Muscle layer of colon (tissue), 2 donors: ENCODE results near the gene ABHD4.
A peak's percentile ranks its signal among the peaks of the same experiment; 100 is the strongest.

Source experiments
- H3K27ac ChIP-seq: one replicate; pipeline ENCODE4 v1.7.0; 2013; ENCODE audit warnings: low read depth, mild to moderate bottlenecking, low read length, moderate library complexity
- H3K27me3 ChIP-seq, 2 donors: one replicate each; pipeline ENCODE4 v1.7.0; 2013; ENCODE audit warnings: low read length in 2 of 2, mild to moderate bottlenecking in 2 of 2; ENCODE audit not compliant: insufficient read depth in 2 of 2, control insufficient read depth in 1 of 2
- H3K36me3 ChIP-seq: one replicate; pipeline ENCODE4 v1.7.0; 2013; ENCODE audit warnings: mild to moderate bottlenecking, low read length; ENCODE audit not compliant: insufficient read depth
- H3K4me1 ChIP-seq: one replicate; pipeline ENCODE4 v1.7.0; 2013; ENCODE audit warnings: mild to moderate bottlenecking, low read length; ENCODE audit not compliant: insufficient read depth
- H3K4me3 ChIP-seq, 2 donors: one replicate each; pipeline ENCODE4 v1.7.0; 2013; ENCODE audit warnings: low read length in 2 of 2, low read depth in 1 of 2, mild to moderate bottlenecking in 1 of 2, moderate library complexity in 1 of 2
- H3K9ac ChIP-seq: one replicate; pipeline ENCODE4 v1.7.0; 2013; ENCODE audit warnings: low read length
- H3K9me3 ChIP-seq: one replicate; pipeline ENCODE4 v1.7.0; 2013; ENCODE audit warnings: mild to moderate bottlenecking, low read length
- donor health status: abdominal sarcoma.
- donor health status: Adenocarcinoma of cecum.

Gene ABHD4

GRCh38 chr14:22555384-22556011 lies 42.6 kb upstream of the ABHD4 start:
- H3K4me1 ChIP-seq, result peaks cover 11% of the 10 kb centered on the region
- H3K27ac ChIP-seq, result no peak overlapping the region
- no peaks in the 10 kb centered on the region for H3K9me3 ChIP-seq
- no peak overlapping the region for H3K9ac ChIP-seq
- no peak overlapping the region for H3K4me3 ChIP-seq
- no peaks in the 10 kb centered on the region for H3K27me3 ChIP-seq
- H3K36me3 ChIP-seq, result no peaks in the 10 kb centered on the region

DNA sequence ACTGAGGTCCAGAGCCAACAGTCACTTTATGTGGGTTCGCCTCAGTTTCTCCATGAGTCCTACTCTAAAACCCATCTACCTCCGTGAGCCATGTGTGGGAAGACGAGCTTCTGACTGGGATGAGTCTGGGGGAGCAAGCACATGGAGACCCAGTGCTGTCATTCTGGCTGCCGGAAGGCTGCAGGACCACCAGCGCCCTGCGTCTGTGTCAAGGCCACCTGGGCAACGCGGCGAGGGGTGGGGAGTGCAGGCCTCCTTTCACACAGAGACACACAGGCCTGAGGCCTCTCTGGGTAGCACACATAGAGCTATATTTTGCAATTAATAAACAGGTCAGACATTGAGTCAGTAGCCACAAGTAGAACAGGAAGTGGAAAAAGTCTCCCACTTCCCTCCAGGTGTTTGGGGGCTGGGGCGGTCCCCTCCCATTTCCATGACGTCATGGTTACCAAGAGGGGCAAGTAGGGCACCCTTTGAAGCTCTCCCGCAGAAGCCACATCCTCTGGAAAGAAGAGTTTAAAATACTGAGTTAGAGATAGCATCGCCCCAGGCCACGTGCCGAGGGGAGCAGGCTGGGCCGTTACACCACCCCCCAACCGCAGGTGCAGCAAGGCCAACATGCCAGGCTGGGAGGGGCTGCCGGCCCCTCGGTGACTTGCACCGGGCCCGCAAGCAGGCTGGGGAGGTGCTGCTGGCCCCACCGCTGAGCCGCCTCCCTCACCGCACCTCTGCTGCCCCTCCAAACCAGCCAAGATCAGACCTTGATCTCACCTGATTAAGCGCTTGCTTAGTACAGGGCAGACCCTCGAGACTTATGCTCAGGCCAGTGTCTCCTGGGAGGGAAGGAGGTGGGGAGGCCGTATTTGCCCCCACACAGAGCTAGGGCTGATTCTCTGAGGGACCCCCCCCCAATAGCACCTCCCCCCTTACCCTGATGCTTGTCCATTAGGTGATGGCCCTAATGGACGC lies 41.8 kb upstream of the ABHD4 start:
- H3K4me3 ChIP-seq, result peak overlapping the region; percentile 29 to 64
- no peaks in the 10 kb centered on the region for H3K36me3 ChIP-seq
- peaks cover 6% of the 10 kb centered on the region for H3K4me1 ChIP-seq
- H3K9me3 ChIP-seq, result no peaks in the 10 kb centered on the region
- H3K27ac ChIP-seq, result peak overlapping the region; percentile 12
- H3K27me3 ChIP-seq, result no peaks in the 10 kb centered on the region
- peak overlapping the region; percentile 33 for H3K9ac ChIP-seq

DNA sequence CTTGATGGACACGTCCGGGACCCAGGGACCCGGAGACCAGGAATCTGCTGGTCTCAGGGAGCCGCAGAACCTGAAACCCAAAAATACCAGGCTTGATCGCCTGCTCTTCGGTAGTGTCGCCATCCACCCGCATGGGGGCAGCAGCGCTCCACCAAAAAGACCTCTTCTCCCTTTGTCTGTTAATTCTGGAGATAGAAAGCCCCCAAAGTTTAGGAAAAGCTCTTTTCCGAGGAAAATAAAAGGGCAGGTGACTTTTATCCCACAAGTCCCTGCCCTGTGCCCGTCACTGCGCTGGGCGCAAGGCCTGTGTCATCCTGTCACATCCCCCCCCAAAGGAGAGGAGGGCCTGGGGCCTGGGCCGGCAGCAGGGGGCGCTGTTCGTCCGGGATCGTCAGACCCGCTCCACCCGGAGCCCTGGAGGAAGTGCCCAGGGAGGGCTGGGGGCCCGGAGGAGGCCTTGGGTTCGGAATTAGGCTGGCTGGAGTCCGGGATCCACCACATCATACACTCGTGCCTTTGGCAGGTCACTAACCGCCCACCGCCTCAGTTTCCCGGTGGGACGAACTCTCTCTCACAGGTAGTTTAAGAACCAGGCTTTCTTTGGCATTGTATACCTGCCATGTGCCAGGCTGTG lies 41.0 kb upstream of the ABHD4 start:
- Histone ChIP-seq H3K9ac (peak overlapping the region; percentile 33), H3K27me3 (no peaks in the 10 kb centered on the region), H3K27ac (peak overlapping the region; percentile 12), H3K4me3 (peak overlapping the region; percentile 29 to 64), H3K4me1 (peaks cover 6% of the 10 kb centered on the region), H3K9me3 (no peaks in the 10 kb centered on the region), H3K36me3 (no peaks in the 10 kb centered on the region)

DNA sequence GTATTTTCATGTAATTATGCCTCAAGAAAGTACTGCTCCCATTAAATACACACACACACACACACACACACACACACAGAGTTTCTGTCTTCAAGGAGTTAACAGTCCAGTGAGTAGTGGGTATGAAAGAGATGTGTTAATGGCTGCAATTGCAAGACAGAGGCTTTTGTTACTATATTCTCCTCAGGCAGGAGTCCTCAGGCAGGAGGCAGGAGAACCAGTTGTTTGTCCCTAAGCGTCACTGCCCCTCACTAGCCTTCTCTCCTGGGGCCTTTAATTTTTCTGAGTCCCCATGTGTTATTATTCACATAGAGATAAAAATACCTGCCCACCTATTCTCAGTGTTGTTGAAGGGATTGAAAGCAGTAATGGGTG lies 40.3 kb upstream of the ABHD4 start:
- peaks cover 6% of the 10 kb centered on the region for H3K4me1 ChIP-seq
- H3K9ac ChIP-seq, result peak overlapping the region; percentile 16
- H3K27me3 ChIP-seq, result no peaks in the 10 kb centered on the region
- no peak overlapping the region for H3K27ac ChIP-seq
- H3K9me3 ChIP-seq, result no peaks in the 10 kb centered on the region
- no peak overlapping the region for H3K4me3 ChIP-seq
- no peaks in the 10 kb centered on the region for H3K36me3 ChIP-seq

- Histone ChIP-seq H3K36me3 (no peaks in the 10 kb centered on the region), H3K9me3 (no peaks in the 10 kb centered on the region), H3K4me3 (no peak overlapping the region), H3K9ac (peak overlapping the region; percentile 16), H3K4me1 (peaks cover 6% of the 10 kb centered on the region), H3K27ac (no peak overlapping the region), H3K27me3 (no peaks in the 10 kb centered on the region)
Observed at GRCh38 chr14:22558221-22558913, 39.7 kb upstream of the ABHD4 start.

- Histone ChIP-seq H3K36me3 (peaks cover 6% of the 10 kb centered on the region), H3K4me3 (no peak overlapping the region), H3K27ac (no peak overlapping the region), H3K27me3 (no peaks in the 10 kb centered on the region), H3K9ac (no peak overlapping the region), H3K4me1 (peaks cover 12% of the 10 kb centered on the region), H3K9me3 (no peaks in the 10 kb centered on the region)
Observed at GRCh38 chr14:22559041-22559440, 39.1 kb upstream of the ABHD4 start.

GRCh38 chr14:22560662-22561365 lies 37.3 kb upstream of the ABHD4 start:
- Histone ChIP-seq H3K4me1 (peaks cover 22% of the 10 kb centered on the region), H3K9ac (no peak overlapping the region), H3K4me3 (no peak overlapping the region), H3K27me3 (no peaks in the 10 kb centered on the region), H3K27ac (no peak overlapping the region), H3K36me3 (peaks cover 13% of the 10 kb centered on the region), H3K9me3 (no peaks in the 10 kb centered on the region)

GRCh38 chr14:22561366-22561660 lies 36.8 kb upstream of the ABHD4 start:
- Histone ChIP-seq H3K9ac (no peak overlapping the region), H3K9me3 (no peaks in the 10 kb centered on the region), H3K27ac (no peak overlapping the region), H3K4me1 (peaks cover 22% of the 10 kb centered on the region), H3K4me3 (no peak overlapping the region), H3K36me3 (peaks cover 13% of the 10 kb centered on the region), H3K27me3 (no peaks in the 10 kb centered on the region)

- Histone ChIP-seq H3K36me3 (peaks cover 13% of the 10 kb centered on the region), H3K4me1 (peaks cover 22% of the 10 kb centered on the region), H3K4me3 (no peak overlapping the region), H3K9ac (no peak overlapping the region), H3K27me3 (no peaks in the 10 kb centered on the region), H3K27ac (no peak overlapping the region), H3K9me3 (no peaks in the 10 kb centered on the region)
Observed at GRCh38 chr14:22561661-22562579, 36.2 kb upstream of the ABHD4 start.

GRCh38 chr14:22563987-22564386 lies 34.1 kb upstream of the ABHD4 start:
- Histone ChIP-seq H3K4me1 (peaks cover 16% of the 10 kb centered on the region), H3K36me3 (peaks cover 13% of the 10 kb centered on the region), H3K27me3 (no peaks in the 10 kb centered on the region), H3K4me3 (no peak overlapping the region), H3K9ac (no peak overlapping the region), H3K9me3 (no peaks in the 10 kb centered on the region), H3K27ac (peak overlapping the region; percentile 48)
